Bronchial epithelial cell (primary cell): ENCODE measurements around the gene LSAMP. TPM values are rescaled to one million over a fixed set of nuclear protein-coding genes. Genes with fewer than 3 reads are reported as not detected.

Source experiments
- DNase-seq: peaks from one replicate; pipeline ENCODE4 v3.0.0-alpha.2; 2010; ENCODE audit warnings: low read depth
- FAIRE-seq: peaks from 2 replicates; lab custom pipeline; 2011; peaks lifted over from hg19 to GRCh38; lab: Jason Lieb, UNC
- H3K27me3 ChIP-seq: 2 replicates; pipeline ENCODE4 v1.5.1; 2011; ENCODE audit warnings: low read length; ENCODE audit not compliant: control insufficient read depth, insufficient read depth
- H3K36me3 ChIP-seq: 2 replicates; pipeline ENCODE4 v1.5.1; 2011; ENCODE audit warnings: low read length; ENCODE audit not compliant: control insufficient read depth, insufficient read depth
- H3K4me3 ChIP-seq: 2 replicates; pipeline ENCODE4 v1.5.1; 2011; ENCODE audit warnings: mild to moderate bottlenecking, low read depth, low read length, control low read depth
- total RNA-seq: library from RNA; depleted of rRNA; stranded (reverse); fragments of >200 nt; gene quantifications from 2 replicates; pipeline ENCODE4 v1.2.1, GENCODE V29; 2014
- TF ChIP-seq, protein P1 (sequence below): IDR thresholded peaks from 2 replicates; pipeline ENCODE4 v1.5.1; 2011; ENCODE audit warnings: mild to moderate bottlenecking, moderate library complexity, low read length, control low read depth, inconsistent platforms; ENCODE audit not compliant: insufficient read depth, severe bottlenecking

The LSAMP gene
- total RNA-seq, 1 donor from 2014 or later, result 0.26 TPM

DNA sequence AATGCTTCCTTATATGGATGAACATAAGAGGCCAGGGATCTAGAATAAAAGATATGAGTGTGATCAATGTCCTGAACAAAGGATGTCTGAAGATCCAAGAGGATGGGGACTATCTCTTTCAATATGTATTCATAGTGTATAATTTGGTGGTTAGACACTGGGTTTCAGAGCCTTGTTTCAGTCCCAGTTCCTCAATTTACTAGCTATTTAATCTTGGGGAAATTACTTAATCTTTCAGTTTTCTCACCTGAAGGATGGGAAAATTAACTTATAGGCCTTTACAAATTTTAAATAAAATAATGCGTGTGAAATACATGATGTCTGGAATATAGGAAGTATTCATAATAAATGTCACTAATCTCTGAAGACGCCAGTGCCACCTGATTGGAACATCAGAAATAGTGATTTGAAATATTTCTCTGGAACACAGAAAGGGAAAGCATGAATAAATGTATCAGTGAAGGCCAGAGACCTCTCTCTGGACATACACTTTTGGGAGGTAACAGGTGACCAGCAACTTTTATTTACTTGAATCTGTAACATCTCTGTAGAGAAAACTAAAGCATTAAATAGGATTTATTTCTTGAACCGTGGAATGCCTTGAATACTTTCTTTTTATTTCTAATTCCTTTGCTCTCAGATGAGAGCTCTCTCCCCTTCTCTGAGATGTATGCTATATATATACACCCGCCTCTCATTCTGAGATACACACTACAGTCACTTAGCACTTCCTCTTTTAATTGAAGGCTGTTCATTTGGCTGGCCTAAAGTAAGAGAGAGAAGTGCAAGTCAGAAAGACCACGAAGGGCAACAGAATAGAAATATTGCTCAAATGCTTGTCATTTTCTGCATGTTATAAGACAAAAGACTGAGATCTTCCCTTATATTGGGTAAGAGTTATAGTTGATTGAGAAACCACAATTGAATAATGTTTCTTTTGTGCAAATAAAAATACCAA, 407.1 kb downstream of the LSAMP start:
- DNase-seq (no peak), FAIRE-seq (no peak)

DNA sequence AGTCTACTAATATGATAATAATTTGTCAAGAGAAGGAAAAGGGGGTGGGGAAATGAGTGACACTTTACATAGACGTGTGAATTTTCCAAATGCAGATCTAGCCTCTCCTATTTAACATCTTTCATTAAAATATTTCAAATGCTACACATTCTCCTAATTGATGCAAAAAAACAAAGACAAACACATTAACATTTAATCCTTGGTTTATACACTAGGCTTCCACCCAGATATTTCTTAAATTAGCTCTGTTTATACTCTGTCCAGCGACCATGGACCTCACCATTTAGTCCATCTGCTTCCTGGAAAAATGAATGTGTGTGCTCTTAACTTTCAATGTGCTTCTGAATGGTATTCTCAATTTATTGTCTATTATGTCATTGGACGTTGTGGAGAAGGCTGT, 409.9 kb downstream of the LSAMP start:
- TF ChIP-seq, protein P1, sequence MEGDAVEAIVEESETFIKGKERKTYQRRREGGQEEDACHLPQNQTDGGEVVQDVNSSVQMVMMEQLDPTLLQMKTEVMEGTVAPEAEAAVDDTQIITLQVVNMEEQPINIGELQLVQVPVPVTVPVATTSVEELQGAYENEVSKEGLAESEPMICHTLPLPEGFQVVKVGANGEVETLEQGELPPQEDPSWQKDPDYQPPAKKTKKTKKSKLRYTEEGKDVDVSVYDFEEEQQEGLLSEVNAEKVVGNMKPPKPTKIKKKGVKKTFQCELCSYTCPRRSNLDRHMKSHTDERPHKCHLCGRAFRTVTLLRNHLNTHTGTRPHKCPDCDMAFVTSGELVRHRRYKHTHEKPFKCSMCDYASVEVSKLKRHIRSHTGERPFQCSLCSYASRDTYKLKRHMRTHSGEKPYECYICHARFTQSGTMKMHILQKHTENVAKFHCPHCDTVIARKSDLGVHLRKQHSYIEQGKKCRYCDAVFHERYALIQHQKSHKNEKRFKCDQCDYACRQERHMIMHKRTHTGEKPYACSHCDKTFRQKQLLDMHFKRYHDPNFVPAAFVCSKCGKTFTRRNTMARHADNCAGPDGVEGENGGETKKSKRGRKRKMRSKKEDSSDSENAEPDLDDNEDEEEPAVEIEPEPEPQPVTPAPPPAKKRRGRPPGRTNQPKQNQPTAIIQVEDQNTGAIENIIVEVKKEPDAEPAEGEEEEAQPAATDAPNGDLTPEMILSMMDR, result no peak
- Histone ChIP-seq H3K36me3 (no peaks in the 10 kb centered on the region), H3K4me3 (no peak overlapping the region), H3K27me3 (no peaks in the 10 kb centered on the region)
- DNase-seq (no peak), FAIRE-seq (no peak)

More for the DNA sequence above, 407.1 kb downstream of the LSAMP start:
- no peaks in the 10 kb centered on the region for H3K36me3 ChIP-seq
- TF ChIP-seq, protein P1, result no peak
- no peak overlapping the region for H3K4me3 ChIP-seq
- no peaks in the 10 kb centered on the region for H3K27me3 ChIP-seq

GRCh38 chr3:116034794-116035193, 410.5 kb downstream of the LSAMP start:
- DNase-seq (no peak), FAIRE-seq (no peak)

DNA sequence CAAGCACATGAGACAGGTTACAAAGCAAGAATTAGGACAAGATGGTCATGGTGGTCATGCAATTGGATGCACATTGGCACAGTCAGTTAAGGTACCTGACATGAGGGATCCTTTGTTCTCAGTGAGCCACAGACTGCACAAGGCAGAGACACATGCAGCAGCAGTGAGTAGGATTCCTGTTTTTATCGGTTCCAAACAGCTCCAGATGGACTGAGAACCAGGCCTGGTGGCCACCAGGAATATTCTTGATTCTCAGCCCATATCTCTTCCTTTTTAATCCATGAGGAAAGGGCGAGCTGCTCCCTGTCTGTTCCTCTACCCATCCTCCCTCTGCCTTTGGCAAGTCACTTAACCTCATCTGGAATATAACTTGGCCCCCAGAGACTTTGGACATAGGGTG, 411.2 kb downstream of the LSAMP start:
- Histone ChIP-seq H3K36me3 (no peaks in the 10 kb centered on the region), H3K27me3 (no peaks in the 10 kb centered on the region), H3K4me3 (no peak overlapping the region)
- DNase-seq (no peak), FAIRE-seq (no peak)
- TF ChIP-seq, protein P1, result no peak

More at GRCh38 chr3:116034794-116035193, 410.5 kb downstream of the LSAMP start:
- Histone ChIP-seq H3K36me3 (no peaks in the 10 kb centered on the region), H3K4me3 (no peak overlapping the region), H3K27me3 (no peaks in the 10 kb centered on the region)
- TF ChIP-seq, protein P1, result no peak

DNA sequence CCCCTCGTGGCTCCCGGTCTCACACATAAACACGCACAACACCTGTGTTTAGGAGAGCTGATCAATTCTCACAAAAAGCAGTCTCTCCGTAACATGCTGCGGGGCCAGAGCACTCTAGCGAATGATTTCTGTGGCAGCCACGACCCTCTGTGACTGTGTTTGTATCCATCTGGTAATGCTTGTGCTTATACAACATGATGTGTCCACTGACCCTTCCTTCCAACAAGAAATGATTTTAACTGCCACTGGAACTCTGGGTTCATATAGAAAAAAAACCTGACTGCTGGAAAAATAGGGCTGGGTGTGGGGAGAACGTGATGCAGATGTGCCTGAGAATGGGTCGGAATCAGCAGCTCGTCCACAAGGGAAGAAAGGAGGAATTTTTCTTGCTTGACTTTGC, 411.8 kb downstream of the LSAMP start:
- Histone ChIP-seq H3K36me3 (no peaks in the 10 kb centered on the region), H3K4me3 (no peak overlapping the region), H3K27me3 (no peaks in the 10 kb centered on the region)
- TF ChIP-seq, protein P1, result no peak
- no peak for FAIRE-seq
- DNase-seq, result no peak
